ENCODE results near the gene DMXL1.

Gene DMXL1

DNA sequence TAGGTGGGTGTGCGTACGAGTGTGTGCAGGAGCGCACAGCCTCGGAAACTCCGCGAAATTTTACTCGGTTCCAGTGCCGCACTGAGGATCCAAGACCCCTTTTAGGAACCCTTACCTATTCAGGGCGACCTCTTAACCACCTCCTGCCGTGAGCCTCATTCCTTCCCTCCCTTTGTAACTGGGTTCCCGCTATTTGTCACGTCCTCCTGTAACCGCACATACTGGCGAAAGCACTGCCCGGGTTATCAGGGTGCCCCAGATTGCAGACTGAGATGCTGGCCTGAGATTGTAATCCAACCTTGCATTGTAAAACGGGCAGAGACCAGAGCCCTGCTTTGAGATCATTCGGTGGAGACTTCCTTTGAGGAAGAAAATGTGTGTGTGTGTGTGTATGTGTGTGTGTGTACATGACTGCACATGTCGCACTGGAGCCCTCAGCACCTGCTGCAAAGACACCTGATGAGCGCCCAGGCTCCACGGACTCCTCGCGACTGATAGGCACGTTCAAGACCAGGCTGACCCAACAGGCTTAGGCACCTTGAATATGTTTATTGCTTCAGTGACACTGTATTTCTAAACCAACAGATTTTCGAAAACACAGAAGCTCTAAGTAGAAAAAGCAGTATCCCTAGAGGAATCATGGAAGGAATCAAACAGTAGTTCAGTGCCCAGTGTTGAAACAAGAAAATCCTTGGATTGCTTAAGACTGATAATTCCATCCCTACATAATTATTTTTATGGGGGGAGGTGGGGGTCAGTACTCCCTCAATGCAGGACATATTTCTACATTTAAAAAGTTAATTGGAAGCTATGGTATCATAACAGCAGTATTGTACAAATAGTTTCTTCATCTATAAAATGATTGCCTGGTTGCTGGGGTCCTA, 198.4 kb downstream of the DMXL1 start:
- DNase-seq (ENCODE audit: low spot score): no peak

DNA sequence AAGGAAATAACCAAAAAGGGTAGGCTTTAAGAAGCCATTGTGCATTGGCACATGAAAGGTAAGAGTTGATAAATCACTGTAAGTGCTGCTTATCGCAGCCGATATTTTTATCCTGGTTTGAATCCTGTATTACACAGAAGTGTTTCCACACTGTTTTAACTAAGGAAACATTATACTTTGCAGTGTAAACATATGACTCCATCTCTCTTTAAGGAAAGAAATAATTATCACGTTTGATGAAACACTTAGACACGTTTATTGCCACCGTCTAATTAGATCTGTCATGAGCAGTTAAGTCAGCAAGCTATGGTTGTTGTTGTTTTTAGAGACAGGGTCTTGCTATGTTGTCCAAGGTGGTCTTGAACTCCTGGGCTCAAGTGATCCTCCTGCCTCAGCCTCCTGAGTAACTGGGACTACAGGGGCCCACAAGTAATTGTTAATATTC, 199.3 kb downstream of the DMXL1 start:
- no peak for DNase-seq (ENCODE audit: low spot score)

DNA sequence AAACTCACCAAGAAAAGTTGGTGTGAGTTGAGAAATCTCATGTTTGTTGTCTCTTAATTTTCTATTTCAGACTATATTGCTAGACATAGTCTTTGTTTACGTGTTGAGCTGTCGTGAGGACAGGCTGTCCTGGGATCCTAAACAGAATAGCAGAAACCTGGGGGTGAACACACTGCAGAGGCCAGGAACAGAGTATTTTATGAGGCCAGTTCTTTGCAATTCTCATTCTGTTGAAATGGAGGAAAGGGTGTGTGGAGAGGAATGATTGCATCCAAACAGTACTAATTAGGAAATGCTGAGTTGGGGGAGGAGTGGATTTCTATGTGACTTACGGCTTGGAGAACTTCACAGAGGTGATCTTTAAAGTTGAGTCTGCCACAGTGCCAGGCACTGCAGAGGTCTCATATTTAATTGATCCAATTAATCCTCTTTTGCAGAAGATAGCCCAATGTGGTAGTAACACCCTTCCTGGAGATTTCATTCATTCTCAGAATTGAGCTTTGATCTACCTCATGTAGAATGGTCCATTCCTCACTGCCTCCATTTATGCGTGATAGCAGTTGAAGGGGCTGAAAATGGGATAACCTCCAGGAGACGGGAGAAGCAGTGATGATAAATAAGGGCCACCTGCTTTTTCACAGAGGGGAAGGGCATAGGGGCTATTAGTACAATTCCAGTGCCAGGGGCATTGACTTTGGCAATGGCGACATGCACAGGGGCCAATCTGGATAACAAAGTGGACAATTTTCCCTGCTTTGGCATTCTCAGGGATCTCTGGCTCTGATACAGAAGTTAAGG, 200.3 kb downstream of the DMXL1 start:
- no peak for DNase-seq (ENCODE audit: low spot score)

DNA sequence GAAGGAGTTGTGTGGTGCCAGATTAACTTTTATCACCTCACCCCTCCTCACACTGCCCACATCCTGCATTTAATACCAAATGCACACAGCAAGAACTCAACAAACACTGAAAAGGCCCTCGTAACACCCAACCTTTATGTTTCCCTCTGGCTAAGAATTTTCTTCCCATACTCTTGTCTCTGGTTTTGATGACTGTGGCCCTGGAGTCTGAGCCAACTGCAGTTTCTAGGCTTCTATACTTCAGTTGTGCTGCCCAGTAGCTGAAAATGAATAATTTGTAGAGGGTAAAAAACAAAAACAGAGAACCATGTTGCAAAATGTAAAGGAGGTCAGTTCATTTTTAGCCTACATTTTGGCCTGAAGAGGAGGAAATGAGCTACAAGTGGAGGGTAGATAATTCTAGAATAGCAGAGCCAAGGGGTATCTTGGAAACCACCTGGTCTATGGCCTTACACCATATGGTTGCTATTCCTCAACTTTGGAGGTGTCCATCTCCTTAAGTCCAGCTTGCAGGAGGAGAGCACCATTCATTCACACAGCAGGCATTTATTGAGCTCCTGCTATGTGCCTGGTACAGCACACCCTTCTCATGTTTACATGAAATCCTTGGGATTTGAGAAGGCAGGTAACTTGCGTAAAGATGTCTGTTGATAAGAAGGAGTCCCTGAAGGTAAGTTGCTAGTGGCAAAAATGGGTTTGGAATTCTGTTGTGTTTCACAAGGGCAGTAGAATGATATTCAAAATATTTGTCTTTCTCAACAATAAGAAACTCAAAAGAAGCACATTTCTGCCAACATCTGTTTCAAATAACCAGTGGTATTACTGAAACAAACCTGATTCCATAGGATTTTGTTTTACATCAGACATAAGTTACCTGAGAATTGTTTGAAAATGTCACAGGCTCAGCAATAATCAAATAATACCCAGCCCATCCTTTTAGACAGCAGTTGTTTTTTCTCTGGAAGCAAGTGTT, 201.2 kb downstream of the DMXL1 start:
- DNase-seq (ENCODE audit: low spot score): no peak

DNA sequence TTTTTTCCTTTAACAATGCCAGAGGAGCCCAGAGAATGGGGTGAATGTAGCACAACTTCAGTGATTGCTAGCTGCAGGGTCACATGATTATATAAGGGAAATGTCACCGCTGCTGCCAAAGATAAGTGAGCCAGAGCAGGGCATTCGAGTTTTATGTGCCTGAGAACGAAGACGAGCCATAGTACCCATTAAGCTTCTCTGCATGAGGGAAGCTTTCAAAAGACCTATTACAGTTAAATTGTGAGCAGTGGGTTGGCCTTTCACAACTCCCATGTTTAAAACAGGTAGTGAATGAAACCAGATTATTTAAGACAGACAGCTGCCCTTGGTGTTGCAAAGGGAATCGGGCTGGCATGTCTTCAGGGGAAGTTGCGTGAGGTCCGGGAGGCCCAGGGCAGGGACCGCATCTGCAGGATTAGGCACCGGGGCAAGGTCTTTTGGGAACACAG, 202.5 kb downstream of the DMXL1 start:
- DNase-seq (ENCODE audit: low spot score): no peak

DNA sequence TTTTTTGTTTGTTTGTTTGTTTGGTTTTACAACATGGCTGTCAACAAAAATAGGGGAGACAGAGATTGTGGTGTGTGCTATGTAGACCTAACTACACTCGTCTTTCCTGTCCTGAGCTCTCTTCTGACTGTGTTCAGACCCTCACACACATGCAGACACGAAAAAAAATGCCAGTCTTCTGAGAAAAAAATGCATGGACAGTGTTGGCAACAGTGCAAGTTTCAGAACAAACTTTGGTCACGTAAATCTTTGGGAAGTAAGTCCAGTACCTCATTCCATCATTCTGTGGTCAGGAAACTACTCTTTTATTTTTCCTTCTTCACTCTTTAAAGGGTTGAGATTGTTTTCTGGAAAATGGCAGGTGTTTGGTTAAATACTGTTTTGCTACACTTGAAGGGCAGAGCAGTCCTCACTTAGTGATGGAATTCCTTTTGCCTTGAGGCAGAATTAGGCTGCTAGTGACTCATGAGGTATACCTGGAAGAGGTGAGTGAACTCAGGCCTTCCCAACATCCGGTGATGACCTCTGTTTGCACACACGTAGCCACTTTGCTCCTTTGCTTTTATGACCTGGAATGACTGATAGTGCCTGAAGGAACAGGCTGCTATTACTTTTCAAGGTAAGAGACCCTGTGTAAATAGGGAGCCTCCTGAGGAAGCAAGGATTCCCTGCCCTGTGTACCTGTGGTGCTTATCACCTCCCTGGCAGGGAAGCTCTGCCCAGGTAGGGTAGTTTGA, 203.3 kb downstream of the DMXL1 start:
- no peak for DNase-seq (ENCODE audit: low spot score)

DNA sequence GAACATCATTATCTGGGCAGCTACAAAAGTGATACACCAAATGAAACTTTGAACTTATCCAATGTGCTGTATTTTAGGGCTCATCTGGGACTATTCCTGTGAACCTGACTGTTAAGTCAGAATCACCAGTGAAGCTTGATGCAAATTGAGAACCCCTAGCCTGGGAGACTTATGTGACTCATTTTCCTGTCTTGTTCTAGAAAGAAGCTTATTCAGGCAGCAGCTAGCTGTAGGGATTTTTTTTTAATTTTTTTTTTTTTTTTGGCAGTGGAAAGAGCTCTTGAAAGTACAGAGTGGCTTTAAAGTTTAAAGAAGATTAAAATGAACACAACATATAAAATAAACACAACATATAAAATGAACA, 203.9 kb downstream of the DMXL1 start:
- DNase-seq (ENCODE audit: low spot score): peak; percentile 54

DNA sequence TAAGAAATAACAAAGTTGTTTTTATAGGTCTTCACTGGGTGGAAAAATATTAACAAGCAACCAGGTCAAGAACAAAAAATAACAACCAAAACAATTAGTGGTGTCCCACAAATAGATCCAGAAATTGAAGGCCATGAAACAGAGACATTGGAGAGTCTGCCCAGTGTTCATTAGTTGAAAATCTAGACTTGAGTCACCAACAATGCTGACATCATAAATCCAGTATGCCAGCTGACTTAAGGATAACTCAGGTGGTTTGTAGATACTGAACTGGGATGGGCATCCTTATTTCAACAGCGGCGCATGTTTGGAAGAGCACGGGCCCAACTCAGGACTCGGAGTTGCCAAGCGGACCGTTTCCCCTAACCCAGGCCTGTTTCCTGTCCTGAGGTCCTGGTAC, 204.3 kb downstream of the DMXL1 start:
- DNase-seq (ENCODE audit: low spot score): no peak

DNA sequence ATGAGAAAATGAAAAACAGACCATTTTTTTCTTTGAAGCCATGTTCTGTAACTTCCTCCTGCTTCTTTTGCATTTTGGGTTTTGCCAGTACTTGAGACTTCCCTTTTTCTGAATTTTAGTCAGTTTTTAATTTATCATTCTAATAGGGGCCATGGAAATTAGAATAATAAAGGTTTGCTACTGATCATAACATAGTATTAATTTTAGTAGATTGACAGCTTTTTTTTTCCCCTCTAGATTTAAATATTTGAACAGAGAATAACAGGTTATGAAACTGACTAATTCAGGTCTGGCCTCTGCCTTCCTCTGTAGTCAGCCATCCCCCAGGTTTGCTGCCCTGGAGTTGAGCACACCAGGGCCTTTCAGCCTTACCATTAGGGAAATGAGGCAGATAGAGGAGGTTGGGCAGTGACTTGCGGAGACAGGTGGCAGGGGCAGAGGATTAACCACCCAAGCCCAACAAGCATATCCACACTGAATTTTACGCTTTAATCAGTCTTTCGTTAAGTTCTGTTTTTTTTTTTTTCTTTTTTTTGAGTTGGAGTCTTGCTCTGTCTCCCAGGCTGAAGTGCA, 204.8 kb downstream of the DMXL1 start:
- no peak for DNase-seq (ENCODE audit: low spot score)

DNA sequence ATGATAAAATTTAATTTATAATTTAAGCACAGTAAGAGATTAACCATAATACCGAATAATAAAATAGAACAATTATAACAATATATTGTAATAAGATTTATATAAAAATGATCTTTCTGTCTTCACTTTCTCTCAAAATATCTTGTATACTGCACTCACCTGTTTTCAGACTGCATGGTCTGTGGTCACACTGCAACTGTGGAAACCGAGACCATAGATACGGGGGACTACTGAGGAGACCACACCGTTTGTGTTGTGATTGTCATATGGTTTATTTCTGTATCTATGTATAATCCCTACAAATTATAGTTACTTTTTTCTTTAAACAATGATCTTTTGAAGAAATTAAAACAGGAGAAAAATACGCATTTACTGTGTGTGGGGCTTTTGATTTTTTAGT, 206.1 kb downstream of the DMXL1 start:
- DNase-seq (ENCODE audit: low spot score): no peak

DNA sequence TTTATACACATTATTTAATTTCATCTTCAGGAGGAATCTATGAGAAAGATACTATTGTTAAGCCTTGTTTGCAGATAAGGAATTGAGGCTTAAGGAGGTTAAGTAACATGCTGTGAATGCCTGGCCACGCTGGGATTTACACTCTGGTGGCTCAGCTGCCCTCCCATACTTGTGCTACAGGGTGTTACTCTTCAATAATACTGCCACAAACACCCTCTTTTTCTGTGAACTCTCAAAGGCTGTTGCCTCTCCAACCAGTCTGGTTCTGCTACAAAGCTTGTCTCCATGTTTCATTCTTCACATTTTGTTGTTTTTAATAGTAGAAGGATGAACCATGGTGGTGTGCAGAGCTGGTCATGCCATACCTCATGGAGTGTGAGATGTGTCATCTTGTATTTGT, 208.2 kb downstream of the DMXL1 start:
- no peak for DNase-seq (ENCODE audit: low spot score)

DNA sequence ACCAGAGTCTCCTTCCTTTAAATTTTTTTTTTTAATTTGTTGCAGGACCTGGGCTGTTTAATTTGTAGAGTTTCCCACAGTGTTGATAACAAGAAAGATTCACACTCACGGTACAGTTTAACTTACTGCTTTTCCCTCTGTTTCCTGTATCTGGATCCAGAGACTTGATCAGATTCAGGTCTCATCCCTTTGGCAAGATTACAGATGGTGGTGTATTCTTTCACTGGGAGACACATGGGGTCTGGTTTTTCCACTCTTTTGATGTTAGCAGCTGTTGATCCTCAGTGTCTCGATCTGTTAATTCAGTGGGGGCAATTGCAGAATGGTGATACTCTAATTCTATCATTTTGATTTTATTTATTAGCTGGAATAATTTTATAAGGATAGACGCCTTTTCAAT, 209.5 kb downstream of the DMXL1 start:
- no peak for DNase-seq (ENCODE audit: low spot score)

DNA sequence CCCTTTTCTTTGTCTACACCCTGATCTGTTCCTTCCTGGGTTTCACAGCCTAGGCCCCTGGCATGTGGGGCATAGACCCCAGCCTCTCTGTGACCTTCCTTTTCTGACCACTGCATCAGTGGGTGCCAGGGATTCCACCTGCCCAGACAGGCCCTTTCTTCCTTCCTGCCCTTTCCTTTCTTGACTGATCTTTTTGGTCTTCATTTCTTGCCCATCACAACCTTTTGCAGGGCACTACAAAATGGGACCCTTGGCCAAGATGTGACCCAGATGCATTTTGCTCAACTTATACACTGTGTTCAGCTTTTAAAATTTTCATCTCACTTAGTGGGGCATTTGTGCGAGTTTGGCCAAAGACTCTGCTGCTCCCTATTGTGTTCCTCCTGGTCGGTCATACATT, 211.7 kb downstream of the DMXL1 start:
- no peak for DNase-seq (ENCODE audit: low spot score)

DNA sequence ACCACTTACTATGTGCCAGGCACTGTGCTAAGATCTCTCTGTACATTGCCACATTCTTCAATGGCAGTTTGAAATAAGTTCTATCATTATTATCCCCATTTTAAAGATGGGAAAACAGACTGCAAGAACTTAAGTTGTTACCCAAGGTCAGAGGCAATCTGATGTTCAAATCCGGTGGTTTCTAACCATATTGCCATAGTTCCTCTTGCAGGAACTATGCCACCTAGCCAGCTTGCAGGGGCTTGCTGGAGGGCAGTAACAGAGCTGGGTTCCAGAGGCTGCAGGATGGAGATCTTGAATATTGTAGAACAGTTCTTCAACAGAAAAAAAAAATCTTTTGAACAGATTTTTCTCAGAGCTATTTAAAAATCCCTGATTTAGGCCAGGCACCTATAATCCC, 213.1 kb downstream of the DMXL1 start:
- DNase-seq (ENCODE audit: low spot score): no peak

DNA sequence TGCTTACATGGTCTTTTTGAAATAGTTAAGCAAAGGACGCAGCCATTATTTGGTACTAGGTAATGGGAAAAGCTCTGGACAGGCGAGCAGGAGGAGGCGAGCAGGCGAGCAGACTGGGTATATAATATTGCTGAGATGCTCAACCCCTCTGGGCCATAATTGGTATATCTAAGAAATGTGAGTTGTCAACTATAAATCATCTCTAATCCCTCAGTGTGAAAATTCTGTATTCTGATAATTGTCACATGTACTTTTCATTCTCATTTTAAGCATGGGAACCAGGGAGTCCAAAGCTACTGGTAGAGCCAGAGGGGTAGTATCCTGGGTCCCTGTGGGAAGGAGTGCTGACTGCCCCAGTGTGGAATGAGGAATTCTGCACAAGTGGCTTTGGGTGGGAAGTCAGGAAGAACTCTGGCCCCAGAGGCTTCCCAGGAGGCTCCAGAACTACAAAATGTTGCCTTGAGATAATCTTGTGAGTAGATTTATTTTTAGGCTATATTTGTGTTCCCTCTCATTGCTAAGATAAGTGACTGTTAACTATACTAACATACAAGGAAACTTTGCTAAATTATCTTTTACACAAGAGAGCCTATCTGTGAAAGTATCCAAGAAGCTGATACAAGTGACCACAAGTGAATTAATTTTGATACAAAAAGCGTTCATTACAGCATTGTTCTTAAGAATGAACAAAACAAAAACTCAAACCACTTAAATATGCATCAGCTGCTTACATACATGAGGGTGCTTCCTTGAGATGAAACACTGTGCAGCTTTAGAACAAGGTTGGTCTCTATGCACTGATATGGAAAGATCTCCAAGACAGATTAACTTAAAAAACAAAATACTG, 214.4 kb downstream of the DMXL1 start:
- DNase-seq (ENCODE audit: low spot score): peak; percentile 48

DNA sequence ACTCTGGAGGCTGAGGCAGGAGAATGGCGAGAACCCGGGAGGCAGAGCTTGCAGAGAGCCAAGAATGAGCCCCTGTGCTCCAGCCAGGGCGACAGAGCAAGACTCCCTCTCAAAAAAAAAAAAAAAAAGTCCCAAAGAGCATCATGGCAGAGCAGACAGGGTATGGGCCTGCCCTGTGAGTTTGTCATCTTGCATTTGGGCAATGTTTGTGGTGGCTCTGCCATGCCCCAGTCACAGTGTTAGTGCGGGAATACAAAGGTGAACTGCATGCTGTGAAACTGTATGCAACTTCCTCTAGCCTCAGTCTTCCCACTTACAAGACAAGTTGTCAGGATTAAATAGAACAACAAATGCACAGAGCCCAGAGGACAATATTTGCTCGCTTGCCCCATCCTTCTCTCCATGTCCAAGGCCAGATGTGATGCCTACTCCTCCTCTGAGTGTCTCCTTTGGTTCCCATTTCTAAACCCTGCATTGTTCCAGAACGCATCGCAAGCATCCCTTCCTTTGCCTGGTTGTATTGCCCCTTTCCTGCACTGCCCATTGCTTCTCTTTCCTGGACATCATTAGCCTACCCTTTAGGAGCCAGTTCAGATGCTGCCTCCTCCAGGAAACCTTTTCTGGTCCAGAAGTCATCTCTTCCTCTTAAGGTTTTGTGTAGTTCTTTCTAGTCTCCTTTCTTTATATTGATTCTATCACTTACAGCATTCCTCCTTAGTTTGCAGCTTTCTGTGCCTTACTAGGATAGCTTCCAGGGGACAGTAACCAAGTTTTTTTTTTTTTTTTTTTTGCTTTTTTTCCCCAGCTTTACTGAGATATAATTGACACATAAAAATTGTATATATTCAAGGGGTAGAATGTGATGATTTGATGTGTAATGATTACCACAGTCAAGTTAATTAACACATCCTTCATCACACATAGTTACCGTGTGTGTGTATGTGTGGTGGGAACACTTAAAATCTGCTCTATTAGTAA, 215.9 kb downstream of the DMXL1 start:
- DNase-seq (ENCODE audit: low spot score): no peak

DNA sequence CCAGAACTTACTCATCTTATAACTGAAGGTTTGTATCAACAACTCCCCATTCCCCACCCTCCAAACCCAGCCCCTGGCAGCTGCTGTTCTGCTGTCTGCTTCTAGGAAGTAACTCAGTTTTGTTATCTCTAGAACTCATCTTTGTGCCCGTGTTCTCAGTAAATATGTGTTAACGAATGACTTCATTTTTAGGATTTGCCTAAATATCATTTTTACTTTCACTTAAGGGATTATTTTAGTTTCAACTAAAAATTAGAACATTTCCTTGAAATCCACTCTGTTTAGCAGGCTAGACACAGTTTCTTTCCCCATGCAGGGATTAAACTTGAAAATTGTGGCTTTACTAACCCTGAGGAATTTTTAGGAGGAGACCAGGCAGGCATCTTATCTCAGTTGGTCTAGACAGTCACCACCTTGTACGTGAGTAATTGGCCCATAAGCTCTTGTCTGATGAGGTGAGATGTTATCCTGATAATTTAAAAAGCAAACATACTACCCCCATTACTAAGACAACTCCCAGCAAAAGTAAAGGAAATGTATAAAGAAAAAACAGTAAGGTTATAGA, 216.7 kb downstream of the DMXL1 start:
- no peak for DNase-seq (ENCODE audit: low spot score)

DNA sequence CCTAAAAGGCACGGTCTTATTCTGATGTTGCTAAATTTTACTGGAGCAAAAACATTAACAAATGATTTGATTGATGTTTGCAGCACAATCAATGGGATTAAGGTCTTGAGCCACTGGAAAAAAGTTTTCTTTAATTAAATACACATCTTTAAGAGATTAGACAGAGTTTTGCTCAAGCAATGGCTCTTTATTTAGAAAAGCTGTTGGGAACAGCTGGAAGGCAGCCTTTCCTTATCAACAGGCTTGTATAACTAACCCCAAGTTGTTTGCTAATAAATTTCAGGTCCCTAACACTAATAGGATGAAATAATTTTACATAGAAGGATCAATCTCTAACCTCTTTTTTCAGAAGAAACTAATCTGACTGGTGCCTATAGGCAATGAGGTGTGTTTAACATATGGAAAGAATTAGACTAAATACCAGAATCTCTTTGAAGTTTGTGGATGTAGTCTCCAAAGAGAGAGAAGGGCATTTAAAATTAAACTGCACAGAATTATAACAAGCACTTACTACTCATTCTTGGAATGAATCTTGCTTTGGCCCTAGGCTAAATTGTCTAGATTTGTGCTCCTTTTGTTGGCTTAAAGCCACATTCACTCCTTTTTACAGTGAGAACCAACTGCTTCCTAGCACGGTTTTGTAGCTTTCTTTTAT, 217.6 kb downstream of the DMXL1 start:
- no peak for DNase-seq (ENCODE audit: low spot score)
